GM23248 (cell line): Measurements from ENCODE around the gene MAML3. TPM values are rescaled to one million over a fixed set of nuclear protein-coding genes. Genes with fewer than 3 reads are reported as not detected.

Experiments
- DNase-seq: peaks from one replicate; pipeline ENCODE4 v3.0.0-alpha.2; 2015
- H2AFZ ChIP-seq: fragments of 200-600 bp; sonication (generic); 2 replicates; pipeline ENCODE4 v1.6.1; 2016; ENCODE audit warnings: antibody characterized with exemption
- H3F3A ChIP-seq: fragments of 200-600 bp; sonication (generic); 2 replicates; pipeline ENCODE4 v1.6.1; 2016; ENCODE audit warnings: mild to moderate bottlenecking, antibody characterized with exemption, mixed run types; ENCODE audit not compliant: insufficient read depth
- H3K27ac ChIP-seq: fragments of 200-600 bp; sonication (generic); 2 replicates; pipeline ENCODE4 v1.5.1; 2016; ENCODE audit warnings: mild to moderate bottlenecking
- H3K27me3 ChIP-seq: fragments of 200-600 bp; sonication (generic); replicated peaks from 2 replicates; pipeline ENCODE4 v1.6.1; 2016; ENCODE audit warnings: mild to moderate bottlenecking; ENCODE audit not compliant: insufficient read depth
- H3K36me3 ChIP-seq: fragments of 200-600 bp; sonication (generic); 2 replicates; pipeline ENCODE4 v1.6.1; 2016; ENCODE audit warnings: low read depth, mild to moderate bottlenecking
- H3K4me1 ChIP-seq: fragments of 200-600 bp; sonication (generic); 2 replicates; pipeline ENCODE4 v1.6.1; 2016; ENCODE audit warnings: mild to moderate bottlenecking; ENCODE audit not compliant: insufficient read depth
- H3K4me2 ChIP-seq: fragments of 200-600 bp; sonication (generic); one replicate; pipeline ENCODE4 v1.6.1; 2016; ENCODE audit warnings: mild to moderate bottlenecking; ENCODE audit not compliant: unreplicated experiment
- H3K4me3 ChIP-seq: fragments of 200-600 bp; sonication (generic); 2 replicates; pipeline ENCODE4 v1.5.1; 2016; ENCODE audit warnings: mild to moderate bottlenecking
- H3K79me2 ChIP-seq: fragments of 200-600 bp; sonication (generic); 2 replicates; pipeline ENCODE4 v1.6.1; 2016; ENCODE audit warnings: mild to moderate bottlenecking; ENCODE audit not compliant: insufficient read depth
- H3K9ac ChIP-seq: fragments of 200-600 bp; sonication (generic); 2 replicates; pipeline ENCODE4 v1.6.1; 2016; ENCODE audit warnings: mild to moderate bottlenecking
- H3K9me2 ChIP-seq: fragments of 200-600 bp; sonication (generic); 2 replicates; pipeline ENCODE4 v1.6.1; 2016; ENCODE audit warnings: mixed run types, mild to moderate bottlenecking, moderate library complexity; ENCODE audit not compliant: insufficient read depth
- H3K9me3 ChIP-seq: fragments of 200-600 bp; sonication (generic); one replicate; pipeline ENCODE4 v1.6.1; 2017; ENCODE audit warnings: low read depth
- H4K20me1 ChIP-seq: fragments of 200-600 bp; sonication (generic); 2 replicates; pipeline ENCODE4 v1.6.0; 2016; ENCODE audit not compliant: insufficient read depth
- EZH2 ChIP-seq: fragments of 200-600 bp; sonication (generic); IDR thresholded peaks from 2 replicates; pipeline ENCODE4 v1.6.1; 2018; ENCODE audit warnings: antibody characterized with exemption, mild to moderate bottlenecking; ENCODE audit not compliant: insufficient read depth, poor library complexity, severe bottlenecking
- EZH2phosphoT487 ChIP-seq: fragments of 200-600 bp; sonication (generic); IDR thresholded peaks from 2 replicates; pipeline ENCODE4 v1.6.1; 2018; ENCODE audit warnings: antibody characterized with exemption, moderate library complexity, mild to moderate bottlenecking, low read depth; ENCODE audit not compliant: insufficient read depth
- WGBS, 2 experiments: methylation state at CpG; one replicate each; pipeline ENCODE4 v1.1.6; 2015 to 2017; ENCODE audit warnings: low lambda C conversion rate in 2 of 2, low coverage in 1 of 2; ENCODE audit errors: missing lambda C conversion rate in 2 of 2; 5-methylcytosine and 5-hydroxymethylcytosine counted together
- in situ Hi-C: fragments of 300-500 bp; cut with MboI; formaldehyde crosslinking; loops from 2 replicates; pipeline ENCODE4 v1.15.0; 2020
- polyA plus RNA-seq: library from polyadenylated mRNA; unstranded; fragments of >200 nt; fragmentation: Nextera tagmentation; extraction: Ambion mirVana; gene quantifications from 2 replicates; pipeline ENCODE4 v1.2.1, GENCODE V29; 2016
- total RNA-seq: library from RNA; depleted of rRNA; stranded (reverse); fragments of >200 nt; shearing (Covaris generic); gene quantifications from 2 replicates; pipeline ENCODE4 v1.2.3, GENCODE V29; 2014

MAML3 gene
- total and polyA plus RNA-seq, 2 experiments from 2014 or later, result 0.96 to 1.5 TPM

- no peak for TF ChIP-seq EZH2
- TF ChIP-seq EZH2phosphoT487, result no peak
- Histone ChIP-seq H2AFZ (no peak overlapping the region), H3K9ac (no peak overlapping the region), H3K9me2 (no peaks in the 10 kb centered on the region), H3F3A (peaks cover 7% of the 10 kb centered on the region; the same call in 1 of the 2 replicates), H3K9me3 (no peaks in the 10 kb centered on the region), H4K20me1 (no peaks in the 10 kb centered on the region), H3K79me2 (no peaks in the 10 kb centered on the region), H3K27ac (no peak overlapping the region), H3K4me3 (no peak overlapping the region), H3K4me1 (no peaks in the 10 kb centered on the region), H3K36me3 (no peaks in the 10 kb centered on the region), H3K27me3 (no peaks in the 10 kb centered on the region), H3K4me2 (no peak overlapping the region)
- 25 to 33% methylated on average over 4 of the region's 4 CpGs for WGBS, 2 experiments
- in situ Hi-C loops, result loop anchor here (5.0 to 10.0 kb wide), 4 partner anchors 91 to 422 kb away; no protein-coding TSS in a partner anchor
- DNase-seq, result no peak
Measured at GRCh38 chr4:140156529-140157171, 2.7 kb upstream of the MAML3 start.

GRCh38 chr4:140154572-140154891, 548 bp upstream of the MAML3 start:
- H3K36me3 ChIP-seq, result no peaks in the 10 kb centered on the region
- no peaks in the 10 kb centered on the region for H3K27me3 ChIP-seq
- no peaks in the 10 kb centered on the region for H3K9me3 ChIP-seq
- WGBS, 2 experiments, result 92 to 97% methylated on average over 3 of the region's 3 CpGs
- peak overlapping the region; percentile 60 for H3K4me2 ChIP-seq
- peak overlapping the region; percentile 89 for H3K9ac ChIP-seq
- no peaks in the 10 kb centered on the region for H4K20me1 ChIP-seq
- H3K79me2 ChIP-seq, result no peaks in the 10 kb centered on the region
- DNase-seq, result no peak
- TF ChIP-seq EZH2 (no peak), EZH2phosphoT487 (no peak)
- peaks cover 17% of the 10 kb centered on the region; the same call in 1 of the 2 replicates for H3F3A ChIP-seq
- H3K27ac ChIP-seq, result peak overlapping the region; percentile 90
- in situ Hi-C loops, result loop anchor here (10.0 kb wide), 3 partner anchors 100 to 420 kb away; no protein-coding TSS in a partner anchor
- 0 out of 2 replicates have a peak, but pooled peaks cover 6% of the 10 kb centered on the region for H3K4me1 ChIP-seq
- H3K4me3 ChIP-seq, result peak overlapping the region; percentile 99
- H3K9me2 ChIP-seq, result no peaks in the 10 kb centered on the region
- H2AFZ ChIP-seq, result peak overlapping the region; percentile 99

- Histone ChIP-seq H3K4me2 (peak overlapping the region; percentile 99), H2AFZ (peak overlapping the region; percentile 99), H3K4me1 (0 out of 2 replicates have a peak, but pooled peaks cover 6% of the 10 kb centered on the region), H3K9me3 (no peaks in the 10 kb centered on the region), H3K36me3 (no peaks in the 10 kb centered on the region), H3K27me3 (no peaks in the 10 kb centered on the region), H4K20me1 (no peaks in the 10 kb centered on the region), H3K27ac (peak overlapping the region; percentile 90), H3F3A (peaks cover 20% of the 10 kb centered on the region; the same call in 1 of the 2 replicates), H3K79me2 (peaks cover 11% of the 10 kb centered on the region), H3K4me3 (peak overlapping the region; percentile 99), H3K9me2 (no peaks in the 10 kb centered on the region), H3K9ac (peak overlapping the region; percentile 89)
- in situ Hi-C loops, result loop anchor here (10.0 kb wide), 3 partner anchors 99 to 419 kb away; no protein-coding TSS in a partner anchor
- TF ChIP-seq EZH2phosphoT487 (no peak), EZH2 (no peak)
- DNase-seq, result no peak
- WGBS, 2 experiments, result 1 to 2% methylated on average over 14 of the region's 14 CpGs
Measured at GRCh38 chr4:140153419-140153717, 616 bp downstream of the MAML3 start.

- no peak for TF ChIP-seq EZH2
- no peak for TF ChIP-seq EZH2phosphoT487
- H3K9me2 ChIP-seq, result no peaks in the 10 kb centered on the region
- H3K9me3 ChIP-seq, result no peaks in the 10 kb centered on the region
- peak overlapping the region; percentile 99 for H3K4me2 ChIP-seq
- peaks cover 20% of the 10 kb centered on the region; the same call in 1 of the 2 replicates for H3F3A ChIP-seq
- 0 out of 2 replicates have a peak, but pooled peaks cover 6% of the 10 kb centered on the region for H3K4me1 ChIP-seq
- no peaks in the 10 kb centered on the region for H3K27me3 ChIP-seq
- H3K36me3 ChIP-seq, result no peaks in the 10 kb centered on the region
- peaks cover 15% of the 10 kb centered on the region for H3K79me2 ChIP-seq
- peak overlapping the region; percentile 90 for H3K27ac ChIP-seq
- 1 to 3% methylated on average over 51 to 54 of the region's 54 CpGs for WGBS, 2 experiments
- peak; percentile 78 for DNase-seq
- H3K4me3 ChIP-seq, result peak overlapping the region; percentile 99
- peak overlapping the region; percentile 89 for H3K9ac ChIP-seq
- in situ Hi-C loops, result loop anchor here (10.0 kb wide), 3 partner anchors 98 to 418 kb away; no protein-coding TSS in a partner anchor
- peak overlapping the region; percentile 99 for H2AFZ ChIP-seq
- H4K20me1 ChIP-seq, result no peaks in the 10 kb centered on the region
Measured at GRCh38 chr4:140152751-140153418, 1.1 kb downstream of the MAML3 start.
